Upper lobe of left lung (tissue), 6 donors: ENCODE measurements around the gene EPOP. TPM values are rescaled to one million over a fixed set of nuclear protein-coding genes. Genes with fewer than 3 reads are reported as not detected.

ENCODE experiments used
- ATAC-seq, 2 donors: fragments of 200-7000 bp; cut with Tn5 transposase; one replicate each; pipeline ENCODE4 v1.9.1; 2022; ENCODE audit warnings: mild to moderate bottlenecking in 2 of 2, moderate library complexity in 2 of 2; ENCODE audit not compliant: low FRiP score in 2 of 2
- DNase-seq, 2 donors: peaks; one replicate each; pipeline ENCODE4 v3.0.0-alpha.2; 2019 to 2020
- H3K27ac ChIP-seq, 4 donors: fragments of 200-600 bp; sonication (generic); one replicate each; pipeline ENCODE4 v1.5.1; 2016 to 2019
- H3K27me3 ChIP-seq, 4 donors: fragments of 200-600 bp; sonication (generic); one replicate each; pipeline ENCODE4 v1.5.1; 2017 to 2019
- H3K36me3 ChIP-seq, 4 donors: fragments of 200-600 bp; sonication (generic); one replicate each; pipeline ENCODE4 v1.5.1; 2016 to 2019
- H3K4me1 ChIP-seq, 4 donors: fragments of 200-600 bp; sonication (generic); one replicate each; pipeline ENCODE4 v1.5.1; 2018 to 2019
- H3K4me3 ChIP-seq, 4 donors: fragments of 200-600 bp; sonication (generic); one replicate each; pipeline ENCODE4 v1.5.1; 2017 to 2019; ENCODE audit warnings: mild to moderate bottlenecking in 2 of 4, moderate library complexity in 1 of 4
- H3K9me3 ChIP-seq, 4 donors: fragments of 200-600 bp; sonication (generic); one replicate each; pipeline ENCODE4 v1.5.1; 2018 to 2019
- EP300 ChIP-seq, 4 donors: sonication (generic); formaldehyde crosslinking; IDR thresholded peaks; one replicate each; pipeline ENCODE4 v1.5.1; 2017; ENCODE audit warnings: antibody characterized with exemption in 4 of 4, control low read depth in 2 of 4
- POLR2A ChIP-seq, 4 donors: fragments of 450-650 bp; IDR thresholded peaks; one replicate each; pipeline ENCODE4 v1.5.1; 2016 to 2017; ENCODE audit warnings: antibody characterized with exemption in 4 of 4, mild to moderate bottlenecking in 2 of 4
- POLR2AphosphoS5 ChIP-seq, 2 donors: sonication (generic); formaldehyde crosslinking; IDR thresholded peaks; one replicate each; pipeline ENCODE4 v1.5.1; 2017; ENCODE audit warnings: antibody characterized with exemption in 2 of 2
- WGBS, 2 donors: methylation state at CpG; one replicate each; pipeline ENCODE4 v1.1.5; 2017 to 2018; 5-methylcytosine and 5-hydroxymethylcytosine counted together
- total RNA-seq, 6 donors: library from RNA; depleted of rRNA in 4 of 6; stranded (reverse); fragments of >200 nt in 4 of 6; gene quantifications; one replicate each; pipeline versions ENCODE4 v1.1.0 to v1.2.1, GENCODE V29; 2016 to 2021
- TF ChIP-seq, protein P1 (sequence below), 6 experiments: fragments of 450-650 bp in 4 of 6; fragments of 200-600 bp in 2 of 6; sonication (generic) in 2 of 6; IDR thresholded peaks; one replicate each; pipeline ENCODE4 v1.5.1; 2016 to 2019; ENCODE audit warnings: antibody characterized with exemption in 6 of 6
- donor health status: DM: no; HTN: no; CAD: no; lungs with moderate emphysema.
- donor health status: DM: no; HTN: yes; CAD: no; lungs with severe emphysema.

The EPOP gene
- total RNA-seq, 6 donors from 2014 or later, result 1.1 to 2.3 (median 1.8) TPM

DNA sequence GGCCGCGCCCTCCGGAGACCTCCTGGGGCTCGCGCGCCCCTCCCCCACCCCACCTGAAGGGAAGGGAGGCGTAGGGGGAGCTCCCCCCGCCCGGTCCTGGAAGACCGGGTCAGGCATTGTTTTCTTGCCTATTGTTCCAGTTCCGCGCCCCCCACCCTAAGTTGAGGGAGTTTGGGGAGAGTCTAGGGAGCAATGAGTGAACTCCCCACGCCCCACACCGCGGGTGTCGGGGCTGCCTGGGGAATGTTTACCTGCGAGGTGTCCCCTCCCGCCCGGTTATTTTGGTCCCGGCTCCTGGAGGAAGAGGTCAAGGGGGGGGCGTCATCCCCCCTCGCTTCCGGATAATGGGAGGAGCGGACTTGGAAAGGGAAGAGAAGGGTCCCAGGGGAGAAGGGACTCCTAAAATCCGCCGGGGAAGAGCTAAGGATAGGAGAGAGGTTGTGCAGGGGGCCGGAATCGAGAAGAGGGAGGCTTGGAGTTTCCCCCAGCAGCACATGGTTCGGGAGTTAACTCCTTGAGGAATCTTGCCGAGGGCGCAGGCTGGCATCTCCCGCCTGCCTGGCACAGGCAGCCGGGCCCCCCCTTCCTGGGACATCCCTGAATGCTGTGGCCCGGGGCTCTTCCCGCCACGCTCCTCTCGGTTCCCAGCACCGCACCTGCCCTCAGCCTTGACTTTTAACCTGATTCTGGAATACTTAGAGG lies 31.2 kb upstream of the EPOP start:
- WGBS, 2 donors, result 0 to 1% methylated on average over 17 to 36 of the region's 38 CpGs
- no peak for ATAC-seq
- Histone ChIP-seq H3K9me3 (no peaks in the 10 kb centered on the region), H3K4me1 (peaks cover 29 to 61% (median 39%) of the 10 kb centered on the region in 4 donors), H3K4me3 (peak overlapping the region; percentile 35 to 97 (median 93)), H3K27ac (peak overlapping the region; percentile 94 to 98 (median 96)), H3K36me3 (peaks cover 0 to 28% (median 11%) of the 10 kb centered on the region in 4 donors), H3K27me3 (peaks cover 0 to 3% (median 0%) of the 10 kb centered on the region in 4 donors)
- peak; percentile 67 to 74 for DNase-seq
- no peak for TF ChIP-seq POLR2AphosphoS5 (IDR thresholded peaks at IDR 0.05)
- no peak for TF ChIP-seq EP300 (IDR thresholded peaks at IDR 0.05)
- TF ChIP-seq POLR2A (IDR thresholded peaks at IDR 0.05), result no peak
- TF ChIP-seq, protein P1, sequence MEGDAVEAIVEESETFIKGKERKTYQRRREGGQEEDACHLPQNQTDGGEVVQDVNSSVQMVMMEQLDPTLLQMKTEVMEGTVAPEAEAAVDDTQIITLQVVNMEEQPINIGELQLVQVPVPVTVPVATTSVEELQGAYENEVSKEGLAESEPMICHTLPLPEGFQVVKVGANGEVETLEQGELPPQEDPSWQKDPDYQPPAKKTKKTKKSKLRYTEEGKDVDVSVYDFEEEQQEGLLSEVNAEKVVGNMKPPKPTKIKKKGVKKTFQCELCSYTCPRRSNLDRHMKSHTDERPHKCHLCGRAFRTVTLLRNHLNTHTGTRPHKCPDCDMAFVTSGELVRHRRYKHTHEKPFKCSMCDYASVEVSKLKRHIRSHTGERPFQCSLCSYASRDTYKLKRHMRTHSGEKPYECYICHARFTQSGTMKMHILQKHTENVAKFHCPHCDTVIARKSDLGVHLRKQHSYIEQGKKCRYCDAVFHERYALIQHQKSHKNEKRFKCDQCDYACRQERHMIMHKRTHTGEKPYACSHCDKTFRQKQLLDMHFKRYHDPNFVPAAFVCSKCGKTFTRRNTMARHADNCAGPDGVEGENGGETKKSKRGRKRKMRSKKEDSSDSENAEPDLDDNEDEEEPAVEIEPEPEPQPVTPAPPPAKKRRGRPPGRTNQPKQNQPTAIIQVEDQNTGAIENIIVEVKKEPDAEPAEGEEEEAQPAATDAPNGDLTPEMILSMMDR (IDR thresholded peaks at IDR 0.05), result no peak

- peaks cover 32 to 60% (median 41%) of the 10 kb centered on the region in 4 donors for H3K4me1 ChIP-seq
- no peak for ATAC-seq
- peaks cover 0 to 24% (median 11%) of the 10 kb centered on the region in 4 donors for H3K36me3 ChIP-seq
- peak overlapping the region; percentile 94 to 98 (median 96) for H3K27ac ChIP-seq
- H3K4me3 ChIP-seq, result peak overlapping the region; percentile 35 to 97 (median 93)
- H3K9me3 ChIP-seq, result no peaks in the 10 kb centered on the region
- peaks cover 0 to 3% (median 0%) of the 10 kb centered on the region in 4 donors for H3K27me3 ChIP-seq
- WGBS, 2 donors, result 0% methylated on average over 6 to 9 of the region's 32 CpGs
- DNase-seq, result peak in 1 of 2 donors; percentile 89
- TF ChIP-seq POLR2A (IDR thresholded peaks at IDR 0.05) (no peak), POLR2AphosphoS5 (IDR thresholded peaks at IDR 0.05) (no peak), EP300 (IDR thresholded peaks at IDR 0.05) (no peak)
- TF ChIP-seq, protein P1 (IDR thresholded peaks at IDR 0.05), result no peak
Measured at GRCh38 chr17:38705523-38705802, 30.7 kb upstream of the EPOP start.

GRCh38 chr17:38704606-38705522 lies 30.1 kb upstream of the EPOP start, which contains the start of gene MLLT6:
Gene MLLT6, plus strand, starts transcription at chr17:38705273. Its CDS starts 360 bp downstream, at chr17:38705633.
- peak within 1 kb of the TSS; percentile 94 to 98 (median 96) for H3K27ac ChIP-seq
- H3K27me3 ChIP-seq, result peaks cover 0 to 3% (median 0%) of the 10 kb centered on the region in 4 donors
- H3K4me1 ChIP-seq, result peaks cover 36 to 60% (median 44%) of the 10 kb centered on the region in 4 donors
- no peaks in the 10 kb centered on the region for H3K9me3 ChIP-seq
- peaks cover 0 to 21% (median 11%) of the 10 kb centered on the region in 4 donors for H3K36me3 ChIP-seq
- WGBS, 2 donors, result 1% methylated on average over 27 to 61 of the region's 100 CpGs
- DNase-seq (peak; percentile 77 to 96), ATAC-seq (peak; percentile 61 to 62)
- TF ChIP-seq, protein P1 (IDR thresholded peaks at IDR 0.05), result peak in 1 of 6 experiments; percentile 7
- TF ChIP-seq POLR2A (IDR thresholded peaks at IDR 0.05) (peak in 1 of 4 donors; percentile 50), EP300 (IDR thresholded peaks at IDR 0.05) (no peak), POLR2AphosphoS5 (IDR thresholded peaks at IDR 0.05) (peak; percentile 41 to 47)
- peak within 1 kb of the TSS; percentile 78 to 97 (median 93) for H3K4me3 ChIP-seq

DNA sequence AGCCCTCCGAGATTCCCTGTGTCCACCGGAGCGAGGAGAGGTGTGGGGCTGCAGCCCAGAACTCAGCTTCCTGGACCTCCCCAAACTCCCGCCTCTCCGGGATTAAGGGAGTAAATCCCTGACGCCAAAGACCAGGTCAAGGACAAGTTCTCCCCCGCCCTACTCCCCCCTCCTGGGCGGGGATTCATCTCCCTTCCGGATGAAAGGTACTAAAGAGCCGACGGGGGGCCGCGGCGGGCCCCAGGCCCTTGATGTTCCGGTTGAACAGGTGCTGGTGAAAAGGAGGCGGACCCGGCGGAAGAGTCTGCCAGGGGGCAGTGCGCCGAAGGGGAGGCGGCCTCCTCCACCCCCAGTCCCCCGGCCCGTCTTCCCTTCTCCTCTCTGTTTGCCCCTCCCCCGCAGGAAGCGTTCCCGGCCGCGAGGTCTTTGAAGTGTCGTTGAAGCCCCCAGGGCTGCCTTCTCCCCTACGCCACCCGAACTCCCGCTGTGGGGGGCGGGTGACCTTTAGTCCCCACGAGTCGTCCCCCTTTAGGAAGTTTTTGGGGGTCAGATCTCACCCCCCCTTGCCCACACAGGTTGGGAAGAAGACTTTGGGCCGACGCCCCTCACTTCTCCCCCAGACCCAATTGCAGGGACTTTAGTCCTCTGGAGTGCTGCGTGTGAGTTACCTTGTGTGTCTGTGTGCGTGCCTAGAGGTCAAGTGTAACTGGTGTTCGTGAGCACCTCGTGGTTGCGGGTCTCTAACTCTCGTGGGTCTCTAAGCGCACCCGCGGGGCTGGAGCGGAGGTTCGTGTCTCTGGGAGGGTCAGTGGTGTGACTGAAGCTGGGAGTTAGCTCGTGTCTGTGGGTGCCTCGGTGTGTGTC lies 29.2 kb upstream of the EPOP start:
- ATAC-seq, result peak; percentile 42 to 81
- Histone ChIP-seq H3K4me1 (peaks cover 42 to 69% (median 53%) of the 10 kb centered on the region in 4 donors), H3K9me3 (no peaks in the 10 kb centered on the region), H3K27me3 (peaks cover 0 to 3% (median 0%) of the 10 kb centered on the region in 4 donors), H3K4me3 (peak overlapping the region; percentile 78 to 97 (median 93)), H3K27ac (peak overlapping the region; percentile 94 to 98 (median 96)), H3K36me3 (peaks cover 0 to 13% (median 4%) of the 10 kb centered on the region in 4 donors)
- TF ChIP-seq, protein P1 (IDR thresholded peaks at IDR 0.05), result no peak
- TF ChIP-seq POLR2AphosphoS5 (IDR thresholded peaks at IDR 0.05), result peak; percentile 32 to 65
- peak in 2 of 4 donors; percentile 64 to 70 for TF ChIP-seq POLR2A (IDR thresholded peaks at IDR 0.05)
- no peak for TF ChIP-seq EP300 (IDR thresholded peaks at IDR 0.05)
- WGBS, 2 donors, result 0 to 1% methylated on average over 24 to 44 of the region's 50 CpGs
- DNase-seq, result peak; percentile 95
